OCI-LY7 (cell line): ENCODE data around the gene ANKRD65. TPM values are rescaled to one million over a fixed set of nuclear protein-coding genes. Genes with fewer than 3 reads are reported as not detected.
A peak's percentile ranks its signal among the peaks of the same experiment; 100 is the strongest.

Source experiments
- BruUV-seq: library from RNA; stranded (reverse); fragments of 400-500 nt; replicated peaks from 2 replicates; lab custom pipeline; 2021; lab: Mats Ljungman, UMichigan
- CTCF ChIA-PET: fragments of 300-600 bp; sonication (Branson Sonifier 250); formaldehyde crosslinking; loops from one replicate; lab custom pipeline; 2022; ENCODE audit warnings: antibody characterized with exemption; ENCODE audit not compliant: unreplicated experiment; lab: Charles Lee
- POLR2A ChIA-PET: fragments of 300-600 bp; sonication (Branson Sonifier 250); formaldehyde crosslinking; loops from one replicate; lab custom pipeline; 2022; ENCODE audit warnings: antibody characterized with exemption; lab: Charles Lee
- DNase-seq: peaks from one replicate; pipeline ENCODE4 v3.0.0-alpha.2; 2015; ENCODE audit warnings: low spot score
- H2AFZ ChIP-seq: fragments of 200-600 bp; sonication (generic), shearing (Covaris generic); 2 replicates; pipeline ENCODE4 v1.6.1; 2014; ENCODE audit warnings: mild to moderate bottlenecking, antibody characterized with exemption, low read length, moderate library complexity
- H3K27ac ChIP-seq: fragments of 200-600 bp; sonication (generic); 2 replicates; pipeline ENCODE4 v1.5.1; 2014; ENCODE audit warnings: mixed run types, low read depth, mild to moderate bottlenecking, moderate library complexity, low read length, inconsistent platforms; ENCODE audit not compliant: poor library complexity, severe bottlenecking
- H3K36me3 ChIP-seq: fragments of 200-600 bp; sonication (generic); 2 replicates; pipeline ENCODE4 v1.6.1; 2014; ENCODE audit warnings: mild to moderate bottlenecking, antibody characterized with exemption, low read length, moderate library complexity, mixed read lengths; ENCODE audit not compliant: insufficient read depth
- H3K4me1 ChIP-seq: fragments of 200-600 bp; sonication (generic); 2 replicates; pipeline ENCODE4 v1.5.1; 2014; ENCODE audit warnings: mild to moderate bottlenecking, low read length; ENCODE audit not compliant: insufficient read depth, poor library complexity, severe bottlenecking
- H3K4me2 ChIP-seq: fragments of 200-600 bp; sonication (generic); 2 replicates; pipeline ENCODE4 v1.6.1; 2014; ENCODE audit warnings: mild to moderate bottlenecking, low read length
- H3K4me3 ChIP-seq: fragments of 200-600 bp; sonication (generic); 2 replicates; pipeline ENCODE4 v1.5.1; 2014; ENCODE audit warnings: mild to moderate bottlenecking, low read depth, low read length; ENCODE audit not compliant: poor library complexity, severe bottlenecking
- H3K79me2 ChIP-seq: fragments of 200-600 bp; sonication (generic); 2 replicates; pipeline ENCODE4 v1.6.1; 2016; ENCODE audit warnings: low read depth, mild to moderate bottlenecking, low read length, moderate library complexity, mixed read lengths; ENCODE audit not compliant: insufficient read depth
- H3K9me2 ChIP-seq: fragments of 200-600 bp; sonication (generic); 2 replicates; pipeline ENCODE4 v1.6.1; 2016; ENCODE audit warnings: mild to moderate bottlenecking, low read length, mixed read lengths; ENCODE audit not compliant: insufficient read depth
- H3K9me3 ChIP-seq: fragments of 200-600 bp; sonication (generic); 2 replicates; pipeline ENCODE4 v1.6.1; 2014; ENCODE audit warnings: mild to moderate bottlenecking, mixed run types, low read length, mixed read lengths
- H4K20me1 ChIP-seq: fragments of 200-600 bp; sonication (generic); 2 replicates; pipeline ENCODE4 v1.6.1; 2014; ENCODE audit warnings: mild to moderate bottlenecking, antibody characterized with exemption, low read length, moderate library complexity, mixed read lengths; ENCODE audit not compliant: insufficient read depth
- CTCF ChIP-seq: fragments of 200-600 bp; sonication (generic); conservative IDR thresholded peaks from 2 replicates; pipeline ENCODE4 v1.5.1; 2014; ENCODE audit warnings: mild to moderate bottlenecking, antibody characterized with exemption, low read length, moderate library complexity, mixed read lengths
- EZH2phosphoT487 ChIP-seq: fragments of 200-600 bp; sonication (generic); IDR thresholded peaks from 2 replicates; pipeline ENCODE4 v1.6.1; 2018; ENCODE audit warnings: low read depth, borderline replicate concordance, mild to moderate bottlenecking, mixed run types, antibody characterized with exemption, low read length, moderate library complexity, mixed read lengths
- intact Hi-C: fragments of 100-400 bp; cut with micrococcal nuclease; formaldehyde crosslinking; loops from one replicate; pipeline ENCODE4 v1.10.0; 2022; ENCODE audit not compliant: unreplicated experiment
- total RNA-seq, 2 experiments: library from RNA; depleted of rRNA in 1 of 2; stranded (reverse); fragments of >200 nt in 1 of 2; shearing (Covaris generic) in 1 of 2; gene quantifications; 2 replicates each; pipeline ENCODE4 v1.2.3, GENCODE V29; 2014 to 2022

ANKRD65 gene
- total RNA-seq, 2 experiments from 2014 or later: not detected

GRCh38 chr1:1399187-1399871, 21.7 kb downstream of the ANKRD65 start, which contains the start of gene CCNL2:
CCNL2 (minus strand) TSS chr1:1399335; CDS start chr1:1399306, 29 bp downstream.
- Histone ChIP-seq H3K36me3 (peaks cover 81% of the 10 kb centered on the region), H3K9me3 (no peaks in the 10 kb centered on the region), H3K9me2 (no peaks in the 10 kb centered on the region), H3K4me1 (peaks cover 29% of the 10 kb centered on the region), H3K4me3 (peak within 1 kb of the TSS; percentile 90), H4K20me1 (no peaks in the 10 kb centered on the region), H2AFZ (no peak within 1 kb of the TSS), H3K79me2 (peaks cover 58% of the 10 kb centered on the region), H3K27ac (peak within 1 kb of the TSS; percentile 54), H3K4me2 (peak within 1 kb of the TSS; percentile 95)
- CTCF ChIA-PET: interaction anchor here (0.7 to 0.9 kb wide), 2 partner anchors 8 to 21 kb away, joined by 3 read pairs; no protein-coding TSS in a partner anchor
- peak; percentile 99 for DNase-seq
- no TSS peak for BruUV-seq
- TF ChIP-seq CTCF (peak; percentile 42; the same call in 1 of the 2 replicates), EZH2phosphoT487 (no peak)
- POLR2A ChIA-PET: interaction anchor here (0.9 to 1.0 kb wide), 2 partner anchors 24 to 28 kb away, joined by 3 read pairs; no protein-coding TSS in a partner anchor
- intact Hi-C loops: loop anchor here (1.0 kb wide), 1 partner anchor 24 kb away; the partner anchor contains the start of gene AURKAIP1

GRCh38 chr1:1398677-1399186, 22.3 kb downstream of the ANKRD65 start:
- intact Hi-C loops: loop anchor here (1.0 kb wide), 1 partner anchor 23 kb away; the partner anchor contains the start of gene AURKAIP1
- Histone ChIP-seq H2AFZ (no peak overlapping the region), H3K4me2 (peak overlapping the region; percentile 73), H3K4me1 (peaks cover 29% of the 10 kb centered on the region), H3K79me2 (peaks cover 58% of the 10 kb centered on the region), H3K27ac (peak overlapping the region; percentile 54), H3K9me2 (no peaks in the 10 kb centered on the region), H3K4me3 (peak overlapping the region; percentile 90), H3K9me3 (no peaks in the 10 kb centered on the region), H3K36me3 (peaks cover 81% of the 10 kb centered on the region), H4K20me1 (no peaks in the 10 kb centered on the region)
- CTCF ChIA-PET: interaction anchor here (0.7 to 0.9 kb wide), 2 partner anchors 9 to 21 kb away, joined by 3 read pairs; no protein-coding TSS in a partner anchor
- BruUV-seq: no TSS peak
- POLR2A ChIA-PET: interaction anchor here (0.9 to 1.0 kb wide), 2 partner anchors 23 to 27 kb away, joined by 3 read pairs; no protein-coding TSS in a partner anchor
- no peak for TF ChIP-seq EZH2phosphoT487
- no peak for TF ChIP-seq CTCF
- no peak for DNase-seq
